HG02610 (cell line): ENCODE data around the gene CAVIN2.
A peak's percentile ranks its signal among the peaks of the same experiment; 100 is the strongest.

Experiments used
- ATAC-seq: cut with Tn5 transposase; IDR thresholded peaks from one replicate; pipeline ENCODE4 v1.9.1; 2021; ENCODE audit warnings: mild to moderate bottlenecking, moderate library complexity; ENCODE audit not compliant: unreplicated experiment

CAVIN2 gene

GRCh38 chr2:191846515-191847476 is at the start of gene CAVIN2:
CAVIN2 (minus strand) TSS chr2:191847088; CDS start chr2:191846925, 163 bp downstream.
- no peak for ATAC-seq

GRCh38 chr2:191895743-191896142 is 48.9 kb upstream of the CAVIN2 start:
- ATAC-seq, result no peak

GRCh38 chr2:191895195-191895594 is 48.3 kb upstream of the CAVIN2 start:
- ATAC-seq, result no peak

- no peak for ATAC-seq
Observed at GRCh38 chr2:191894681-191895147, 47.8 kb upstream of the CAVIN2 start.

- no peak for ATAC-seq
Observed at GRCh38 chr2:191892391-191892790, 45.5 kb upstream of the CAVIN2 start.

GRCh38 chr2:191891656-191892055 is 44.8 kb upstream of the CAVIN2 start:
- ATAC-seq, result no peak

- ATAC-seq, result no peak
Observed at GRCh38 chr2:191889931-191890330, 43.0 kb upstream of the CAVIN2 start.

- ATAC-seq, result no peak
Observed at GRCh38 chr2:191888400-191889166, 41.7 kb upstream of the CAVIN2 start.

GRCh38 chr2:191885650-191886049 is 38.8 kb upstream of the CAVIN2 start:
- ATAC-seq, result no peak

- ATAC-seq, result no peak
Observed at GRCh38 chr2:191885098-191885497, 38.2 kb upstream of the CAVIN2 start.

- ATAC-seq, result no peak
Observed at GRCh38 chr2:191881982-191882816, 35.3 kb upstream of the CAVIN2 start.

- no peak for ATAC-seq
Observed at GRCh38 chr2:191878548-191879279, 31.8 kb upstream of the CAVIN2 start.

GRCh38 chr2:191877875-191878274 is 31.0 kb upstream of the CAVIN2 start:
- ATAC-seq, result no peak

- ATAC-seq, result no peak
Observed at GRCh38 chr2:191875859-191876258, 29.0 kb upstream of the CAVIN2 start.

- no peak for ATAC-seq
Observed at GRCh38 chr2:191870744-191871143, 23.9 kb upstream of the CAVIN2 start.

GRCh38 chr2:191869781-191870180 is 22.9 kb upstream of the CAVIN2 start:
- ATAC-seq, result no peak

GRCh38 chr2:191869178-191869577 is 22.3 kb upstream of the CAVIN2 start:
- peak; percentile 41 for ATAC-seq

- no peak for ATAC-seq
Observed at GRCh38 chr2:191867507-191867847, 20.6 kb upstream of the CAVIN2 start.

- ATAC-seq, result no peak
Observed at GRCh38 chr2:191866675-191867506, 20.0 kb upstream of the CAVIN2 start.
